Measurements from ENCODE around the gene HTT-AS.

GRCh38 chr4:3035249-3035648 is 39.1 kb downstream of the HTT-AS start:
- TF ChIP-seq EZH2 (IDR thresholded peaks at IDR 0.05; ENCODE audit: insufficient read depth, poor library complexity, severe bottlenecking): no peak
- TF ChIP-seq EZH2phosphoT487 (IDR thresholded peaks at IDR 0.05; ENCODE audit: insufficient read depth, low read depth): no peak
